Fibroblast of the aortic adventitia (primary cell): ENCODE measurements around the gene PRXL2C. TPM values are rescaled to one million over a fixed set of nuclear protein-coding genes. Genes with fewer than 3 reads are reported as not detected.
A peak's percentile ranks its signal among the peaks of the same experiment; 100 is the strongest.

Experiments
- DNase-seq: peaks from one replicate; pipeline ENCODE4 v3.0.0-alpha.2; 2010; ENCODE audit warnings: low read depth
- H3K4me3 ChIP-seq: 2 replicates; pipeline ENCODE4 v1.5.1; 2011; ENCODE audit warnings: low read depth, mild to moderate bottlenecking, control low read depth, low read length, moderate library complexity
- total RNA-seq: library from RNA; depleted of rRNA; stranded (reverse); fragments of >200 nt; gene quantifications from 2 replicates; pipeline ENCODE4 v1.2.3, GENCODE V29; 2012; ENCODE audit warnings: low replicate concordance
- TF ChIP-seq, protein P1 (sequence below): IDR thresholded peaks from 2 replicates; pipeline ENCODE4 v1.5.1; 2011; ENCODE audit warnings: mild to moderate bottlenecking, low read length, control low read depth, inconsistent platforms; ENCODE audit not compliant: insufficient read depth

Gene PRXL2C
- total RNA-seq, 1 donor, result 40.0 TPM

- no peak for DNase-seq
- H3K4me3 ChIP-seq, result no peak overlapping the region
- TF ChIP-seq, protein P1, sequence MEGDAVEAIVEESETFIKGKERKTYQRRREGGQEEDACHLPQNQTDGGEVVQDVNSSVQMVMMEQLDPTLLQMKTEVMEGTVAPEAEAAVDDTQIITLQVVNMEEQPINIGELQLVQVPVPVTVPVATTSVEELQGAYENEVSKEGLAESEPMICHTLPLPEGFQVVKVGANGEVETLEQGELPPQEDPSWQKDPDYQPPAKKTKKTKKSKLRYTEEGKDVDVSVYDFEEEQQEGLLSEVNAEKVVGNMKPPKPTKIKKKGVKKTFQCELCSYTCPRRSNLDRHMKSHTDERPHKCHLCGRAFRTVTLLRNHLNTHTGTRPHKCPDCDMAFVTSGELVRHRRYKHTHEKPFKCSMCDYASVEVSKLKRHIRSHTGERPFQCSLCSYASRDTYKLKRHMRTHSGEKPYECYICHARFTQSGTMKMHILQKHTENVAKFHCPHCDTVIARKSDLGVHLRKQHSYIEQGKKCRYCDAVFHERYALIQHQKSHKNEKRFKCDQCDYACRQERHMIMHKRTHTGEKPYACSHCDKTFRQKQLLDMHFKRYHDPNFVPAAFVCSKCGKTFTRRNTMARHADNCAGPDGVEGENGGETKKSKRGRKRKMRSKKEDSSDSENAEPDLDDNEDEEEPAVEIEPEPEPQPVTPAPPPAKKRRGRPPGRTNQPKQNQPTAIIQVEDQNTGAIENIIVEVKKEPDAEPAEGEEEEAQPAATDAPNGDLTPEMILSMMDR, result no peak
These were observed 33.5 kb downstream of the PRXL2C start for GRCh38 chr9:96621618-96622017.

DNA sequence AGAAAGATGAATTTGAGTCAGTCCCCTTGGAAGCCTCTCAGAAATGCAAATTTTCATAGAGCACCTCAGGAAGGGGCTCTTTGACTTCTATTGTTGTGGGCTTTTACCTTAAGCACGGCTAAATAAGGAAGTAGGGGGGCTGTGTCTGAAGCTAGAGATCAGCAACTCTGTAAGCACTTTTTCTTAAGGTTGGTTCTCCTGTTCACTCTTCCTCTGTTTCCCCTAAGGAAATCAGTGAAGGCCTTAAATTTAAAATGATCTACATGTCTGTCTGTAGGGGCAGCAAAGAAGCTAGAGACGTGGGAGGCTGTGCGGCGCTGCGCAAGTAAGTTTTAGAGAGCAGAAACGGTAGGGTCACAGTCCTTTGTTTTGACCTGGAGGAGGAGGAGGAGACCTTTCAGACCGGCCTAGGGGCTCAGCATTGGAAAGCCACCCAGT lies 34.3 kb downstream of the PRXL2C start:
- no peak overlapping the region for H3K4me3 ChIP-seq
- no peak for DNase-seq
- TF ChIP-seq, protein P1, result no peak

DNA sequence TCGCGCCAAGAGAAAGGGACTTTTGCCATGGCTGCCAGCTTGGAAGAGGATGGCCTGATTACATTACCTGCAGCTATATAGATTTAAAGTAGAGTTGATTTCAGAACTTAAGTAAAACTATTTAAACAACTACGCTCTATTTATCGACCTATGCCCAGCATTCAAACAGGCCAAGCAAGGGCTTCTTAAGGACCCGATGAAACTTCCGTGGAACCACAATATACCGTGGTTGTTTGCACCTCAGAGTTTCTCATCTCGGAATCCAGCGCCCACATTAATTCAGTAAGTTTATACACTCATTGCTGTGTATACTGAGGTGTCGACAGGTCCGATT lies 35.0 kb downstream of the PRXL2C start:
- TF ChIP-seq, protein P1, result no peak
- DNase-seq, result no peak
- peak overlapping the region; percentile 71 for H3K4me3 ChIP-seq

DNA sequence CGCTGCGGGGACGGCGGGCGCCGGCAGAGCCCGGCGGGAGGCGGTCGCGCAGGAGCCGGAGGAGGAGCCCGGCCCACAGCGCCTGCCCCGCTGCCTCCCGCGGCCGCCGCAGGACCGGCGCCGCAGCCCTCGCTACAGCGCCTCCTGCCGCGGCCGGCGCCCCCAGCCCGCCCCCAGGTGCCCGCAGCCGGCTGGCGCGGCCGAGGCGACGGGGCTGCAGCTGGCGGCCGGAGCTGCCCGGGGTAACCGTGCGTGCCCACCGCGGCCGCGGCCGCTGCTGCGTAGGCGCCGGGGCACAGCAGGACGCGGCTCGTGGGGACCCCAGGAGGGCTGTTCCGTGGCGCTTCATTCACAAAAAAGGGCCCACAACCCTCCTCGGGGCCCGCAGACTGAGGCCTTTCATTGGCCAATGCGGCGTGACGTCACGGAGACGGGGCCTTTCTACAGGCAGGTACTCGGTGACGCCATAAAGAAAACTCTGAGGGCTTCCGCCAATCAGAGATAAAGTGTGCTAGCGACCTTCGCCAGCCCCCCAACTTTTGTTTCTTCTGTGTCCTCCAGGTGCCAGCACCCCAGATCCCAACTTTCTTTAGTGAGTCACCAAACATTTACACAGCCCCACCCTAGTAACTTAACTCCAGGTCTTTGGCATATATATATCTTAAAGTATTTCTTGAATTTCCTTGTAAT lies 35.5 kb downstream of the PRXL2C start, which contains the start of gene CDC14B:
Gene CDC14B, minus strand, starts transcription at position 353 of the 690 bp plus-strand sequence. CDS start 465 bp downstream, outside the sequence.
- TF ChIP-seq, protein P1, result peak; percentile 1
- H3K4me3 ChIP-seq, result peak within 1 kb of the TSS; percentile 71
- DNase-seq, result peak; percentile 81

DNA sequence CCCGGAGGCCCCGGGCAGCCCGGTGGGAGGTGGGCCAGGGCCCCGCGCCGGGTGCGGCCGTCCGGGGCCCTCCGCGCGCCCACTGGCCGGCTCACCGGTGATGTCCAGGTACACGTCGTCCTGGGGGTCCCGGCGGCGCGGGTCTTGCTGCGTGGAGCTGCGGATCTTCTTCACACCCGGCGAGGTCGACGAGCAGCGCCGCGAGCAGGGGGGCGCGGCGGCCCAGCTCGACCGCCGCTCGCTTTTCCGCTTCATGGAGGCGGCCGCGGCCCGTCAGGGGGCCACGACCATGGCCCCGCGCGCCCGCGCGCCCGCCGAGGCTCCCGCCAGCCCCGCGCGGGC lies 36.0 kb downstream of the PRXL2C start:
- TF ChIP-seq, protein P1, result no peak
- DNase-seq, result no peak
- peak overlapping the region; percentile 71 for H3K4me3 ChIP-seq

GRCh38 chr9:96618209-96619123 lies 36.7 kb downstream of the PRXL2C start:
- H3K4me3 ChIP-seq, result peak overlapping the region; percentile 71
- DNase-seq, result peak; percentile 40
- TF ChIP-seq, protein P1, result no peak
